Gastroesophageal sphincter (tissue), 3 donors: ENCODE data around the gene AKT3.

Experiments used
- POLR2AphosphoS5 ChIP-seq: sonication (generic); formaldehyde crosslinking; IDR thresholded peaks from one replicate; pipeline ENCODE4 v1.6.1; 2017; ENCODE audit warnings: antibody characterized with exemption
- TF ChIP-seq, protein P1 (sequence below), 4 experiments: fragments of 200-600 bp in 2 of 4; fragments of 450-650 bp in 2 of 4; sonication (generic) in 1 of 4; IDR thresholded peaks; one replicate each; pipeline ENCODE4 v1.5.1; 2017 to 2019; ENCODE audit warnings: antibody characterized with exemption in 4 of 4, mild to moderate bottlenecking in 2 of 4, moderate library complexity in 2 of 4

GRCh38 chr1:243705585-243705984 lies 144.5 kb downstream of the AKT3 start:
- TF ChIP-seq, protein P1, sequence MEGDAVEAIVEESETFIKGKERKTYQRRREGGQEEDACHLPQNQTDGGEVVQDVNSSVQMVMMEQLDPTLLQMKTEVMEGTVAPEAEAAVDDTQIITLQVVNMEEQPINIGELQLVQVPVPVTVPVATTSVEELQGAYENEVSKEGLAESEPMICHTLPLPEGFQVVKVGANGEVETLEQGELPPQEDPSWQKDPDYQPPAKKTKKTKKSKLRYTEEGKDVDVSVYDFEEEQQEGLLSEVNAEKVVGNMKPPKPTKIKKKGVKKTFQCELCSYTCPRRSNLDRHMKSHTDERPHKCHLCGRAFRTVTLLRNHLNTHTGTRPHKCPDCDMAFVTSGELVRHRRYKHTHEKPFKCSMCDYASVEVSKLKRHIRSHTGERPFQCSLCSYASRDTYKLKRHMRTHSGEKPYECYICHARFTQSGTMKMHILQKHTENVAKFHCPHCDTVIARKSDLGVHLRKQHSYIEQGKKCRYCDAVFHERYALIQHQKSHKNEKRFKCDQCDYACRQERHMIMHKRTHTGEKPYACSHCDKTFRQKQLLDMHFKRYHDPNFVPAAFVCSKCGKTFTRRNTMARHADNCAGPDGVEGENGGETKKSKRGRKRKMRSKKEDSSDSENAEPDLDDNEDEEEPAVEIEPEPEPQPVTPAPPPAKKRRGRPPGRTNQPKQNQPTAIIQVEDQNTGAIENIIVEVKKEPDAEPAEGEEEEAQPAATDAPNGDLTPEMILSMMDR (IDR thresholded peaks at IDR 0.05), result no peak
- TF ChIP-seq POLR2AphosphoS5, result no peak
